ENCODE measurements around the gene TSPAN9.

DNA sequence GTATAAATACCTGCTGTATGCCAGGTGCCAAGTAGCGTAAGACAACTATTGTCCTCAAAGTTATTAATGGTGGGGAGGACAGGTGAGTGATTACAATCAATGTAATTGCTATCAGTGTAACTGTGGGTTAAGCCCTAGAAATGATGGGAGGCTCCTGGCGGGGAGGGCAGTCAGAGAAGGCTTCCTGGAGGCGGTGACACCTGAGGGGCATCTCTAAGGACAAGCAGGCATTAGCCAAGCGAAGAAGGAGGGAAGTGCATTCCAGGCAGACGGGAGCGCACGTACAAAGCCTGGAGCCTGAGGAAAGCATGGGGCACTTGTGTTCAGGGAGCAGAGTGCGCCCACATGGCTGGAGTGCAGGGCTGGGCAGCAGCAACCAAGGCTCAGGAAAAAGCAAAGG lies 230.9 kb downstream of the TSPAN9 start:
- TF ChIP-seq EZH2 (IDR thresholded peaks at IDR 0.05; ENCODE audit: insufficient read depth, low read length): no peak
- TF ChIP-seq, protein P1, sequence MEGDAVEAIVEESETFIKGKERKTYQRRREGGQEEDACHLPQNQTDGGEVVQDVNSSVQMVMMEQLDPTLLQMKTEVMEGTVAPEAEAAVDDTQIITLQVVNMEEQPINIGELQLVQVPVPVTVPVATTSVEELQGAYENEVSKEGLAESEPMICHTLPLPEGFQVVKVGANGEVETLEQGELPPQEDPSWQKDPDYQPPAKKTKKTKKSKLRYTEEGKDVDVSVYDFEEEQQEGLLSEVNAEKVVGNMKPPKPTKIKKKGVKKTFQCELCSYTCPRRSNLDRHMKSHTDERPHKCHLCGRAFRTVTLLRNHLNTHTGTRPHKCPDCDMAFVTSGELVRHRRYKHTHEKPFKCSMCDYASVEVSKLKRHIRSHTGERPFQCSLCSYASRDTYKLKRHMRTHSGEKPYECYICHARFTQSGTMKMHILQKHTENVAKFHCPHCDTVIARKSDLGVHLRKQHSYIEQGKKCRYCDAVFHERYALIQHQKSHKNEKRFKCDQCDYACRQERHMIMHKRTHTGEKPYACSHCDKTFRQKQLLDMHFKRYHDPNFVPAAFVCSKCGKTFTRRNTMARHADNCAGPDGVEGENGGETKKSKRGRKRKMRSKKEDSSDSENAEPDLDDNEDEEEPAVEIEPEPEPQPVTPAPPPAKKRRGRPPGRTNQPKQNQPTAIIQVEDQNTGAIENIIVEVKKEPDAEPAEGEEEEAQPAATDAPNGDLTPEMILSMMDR (IDR thresholded peaks at IDR 0.05; ENCODE audit: insufficient read depth, low read depth, low read length): no peak
